HG03521 (cell line): ENCODE data around the gene KCNG3.

Source experiments
- ATAC-seq: cut with Tn5 transposase; IDR thresholded peaks from one replicate; pipeline ENCODE4 v1.9.1; 2021; ENCODE audit warnings: mild to moderate bottlenecking, moderate library complexity; ENCODE audit not compliant: unreplicated experiment

KCNG3 gene

DNA sequence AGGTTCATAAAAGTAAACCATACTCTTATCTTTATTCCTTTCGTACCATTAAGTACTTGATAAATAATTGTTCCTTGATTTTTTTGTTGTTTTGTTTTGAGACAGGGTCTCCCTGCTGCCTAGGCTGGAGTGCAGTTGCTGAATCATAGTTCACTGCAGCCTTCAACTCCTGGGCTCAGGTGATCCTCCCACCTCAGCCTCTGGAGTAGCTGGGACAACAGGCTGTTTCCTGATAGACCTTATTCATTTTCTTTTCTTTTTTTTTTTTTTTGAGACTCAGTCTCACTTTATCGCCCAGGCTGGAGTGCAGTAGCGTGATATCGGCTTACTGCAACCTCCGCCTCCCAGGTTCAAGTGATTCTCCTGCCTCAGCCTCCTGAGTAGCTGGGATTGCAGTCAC is 5.5 kb downstream of the KCNG3 start:
- ATAC-seq, result no peak

- no peak for ATAC-seq
These were observed 7.5 kb downstream of the KCNG3 start for GRCh38 chr2:42486145-42486906.

DNA sequence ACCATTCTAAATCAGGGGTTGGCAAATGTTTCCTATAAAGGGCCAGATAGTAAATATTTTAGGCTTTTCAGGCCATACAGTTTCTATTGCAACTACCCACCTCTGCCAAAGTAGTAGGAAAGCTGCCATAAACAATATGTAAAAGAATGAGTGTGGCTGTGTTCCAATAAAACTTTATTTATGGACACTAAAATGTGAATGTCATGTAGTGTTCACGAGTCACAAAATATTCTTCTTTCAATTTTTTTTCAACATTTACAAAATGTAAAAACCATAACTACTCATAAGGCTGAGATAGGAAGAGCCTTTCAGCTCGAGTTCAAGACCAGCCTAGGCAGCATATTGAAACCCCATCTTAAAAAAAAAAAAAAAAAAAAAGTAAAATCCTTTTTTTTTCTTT is 13.4 kb downstream of the KCNG3 start:
- no peak for ATAC-seq

- no peak for ATAC-seq
These were observed 18.9 kb downstream of the KCNG3 start for GRCh38 chr2:42474765-42475454.

DNA sequence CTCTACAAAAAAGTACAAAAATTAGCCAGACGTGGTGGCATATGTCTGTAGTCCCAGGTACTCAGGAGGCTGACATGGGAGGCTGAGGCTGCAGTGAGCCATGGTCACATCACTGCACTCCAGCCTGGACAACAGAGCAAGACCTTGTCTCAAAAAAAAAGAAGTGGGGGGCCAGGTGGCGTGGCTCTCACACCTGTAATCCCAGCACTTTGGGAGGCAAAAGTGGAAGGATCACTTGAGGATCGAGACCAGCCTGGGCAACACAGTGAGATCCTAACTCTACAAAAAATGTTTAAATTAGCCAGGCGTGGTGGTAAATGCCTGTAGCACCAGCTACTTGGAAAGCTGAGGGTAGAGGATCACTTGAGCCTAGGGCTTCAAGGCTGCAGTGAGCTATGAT is 23.1 kb downstream of the KCNG3 start:
- no peak for ATAC-seq

GRCh38 chr2:42464631-42465030 is 29.2 kb downstream of the KCNG3 start:
- ATAC-seq, result no peak

- ATAC-seq, result no peak
These were observed 30.2 kb downstream of the KCNG3 start for GRCh38 chr2:42463570-42463969.

- ATAC-seq, result no peak
These were observed 34.5 kb downstream of the KCNG3 start for GRCh38 chr2:42459296-42459695.

DNA sequence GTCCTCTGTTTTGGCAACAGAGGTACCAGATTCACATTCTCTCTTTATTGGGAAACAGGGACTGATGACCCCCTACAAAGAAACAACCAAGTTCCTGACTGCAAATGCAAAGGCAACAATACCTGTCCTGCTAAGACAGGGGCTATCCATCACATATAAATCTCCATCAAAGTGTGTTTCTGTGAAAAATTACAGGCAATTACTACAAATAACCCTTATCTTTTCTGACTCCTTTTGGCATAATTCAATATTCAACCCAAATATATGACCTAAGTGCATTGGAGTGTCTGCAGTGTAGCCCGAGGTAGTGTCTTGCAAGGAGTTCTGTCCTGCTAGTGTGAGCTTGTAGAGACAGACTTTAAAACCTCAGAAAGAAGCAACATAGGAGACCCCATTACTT is 35.4 kb downstream of the KCNG3 start:
- ATAC-seq, result no peak

GRCh38 chr2:42457011-42457410 is 36.8 kb downstream of the KCNG3 start:
- no peak for ATAC-seq

GRCh38 chr2:42456126-42456839 is 37.5 kb downstream of the KCNG3 start:
- no peak for ATAC-seq

DNA sequence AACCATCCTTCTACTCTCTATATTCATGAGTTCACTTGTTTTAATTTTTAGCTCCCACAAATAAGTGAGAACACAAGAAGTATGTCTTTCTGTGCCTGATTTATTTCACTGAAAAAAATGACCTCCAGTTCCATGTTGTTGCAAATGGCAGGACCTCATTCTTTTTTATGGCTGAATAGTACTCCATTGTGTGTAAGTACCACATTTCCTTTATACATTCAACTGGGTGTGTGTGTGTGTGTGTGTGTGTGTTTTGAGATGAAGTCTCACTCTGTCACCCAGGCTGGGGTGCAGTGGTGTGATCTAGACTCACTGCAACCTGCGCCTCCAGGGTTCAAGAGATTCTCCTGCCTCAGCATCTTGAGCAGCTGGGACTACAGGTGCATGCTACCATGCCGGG is 41.2 kb downstream of the KCNG3 start:
- no peak for ATAC-seq

DNA sequence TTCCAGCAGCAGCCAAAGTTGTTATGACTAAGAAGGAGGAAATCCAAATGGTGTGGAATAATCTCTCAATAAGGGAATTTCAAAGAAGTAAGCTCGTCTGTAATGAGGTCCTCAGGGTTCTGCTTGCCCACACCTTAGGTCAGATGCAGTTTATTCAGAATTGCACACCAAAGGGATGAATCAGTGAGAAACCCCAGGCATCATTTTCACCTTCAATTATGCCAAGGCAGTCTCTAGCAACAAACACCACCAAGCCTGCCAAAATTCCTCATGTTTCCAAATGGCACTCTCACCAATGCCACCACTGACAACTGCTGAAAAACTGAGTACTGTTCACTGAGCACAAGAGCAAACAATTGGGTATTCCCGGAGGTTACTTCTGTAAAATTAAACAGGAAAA is 43.6 kb downstream of the KCNG3 start:
- ATAC-seq, result no peak

GRCh38 chr2:42449163-42450087 is 44.4 kb downstream of the KCNG3 start:
- ATAC-seq, result no peak

GRCh38 chr2:42448163-42448562 is 45.6 kb downstream of the KCNG3 start:
- no peak for ATAC-seq

GRCh38 chr2:42446503-42447271 is 47.1 kb downstream of the KCNG3 start:
- no peak for ATAC-seq

DNA sequence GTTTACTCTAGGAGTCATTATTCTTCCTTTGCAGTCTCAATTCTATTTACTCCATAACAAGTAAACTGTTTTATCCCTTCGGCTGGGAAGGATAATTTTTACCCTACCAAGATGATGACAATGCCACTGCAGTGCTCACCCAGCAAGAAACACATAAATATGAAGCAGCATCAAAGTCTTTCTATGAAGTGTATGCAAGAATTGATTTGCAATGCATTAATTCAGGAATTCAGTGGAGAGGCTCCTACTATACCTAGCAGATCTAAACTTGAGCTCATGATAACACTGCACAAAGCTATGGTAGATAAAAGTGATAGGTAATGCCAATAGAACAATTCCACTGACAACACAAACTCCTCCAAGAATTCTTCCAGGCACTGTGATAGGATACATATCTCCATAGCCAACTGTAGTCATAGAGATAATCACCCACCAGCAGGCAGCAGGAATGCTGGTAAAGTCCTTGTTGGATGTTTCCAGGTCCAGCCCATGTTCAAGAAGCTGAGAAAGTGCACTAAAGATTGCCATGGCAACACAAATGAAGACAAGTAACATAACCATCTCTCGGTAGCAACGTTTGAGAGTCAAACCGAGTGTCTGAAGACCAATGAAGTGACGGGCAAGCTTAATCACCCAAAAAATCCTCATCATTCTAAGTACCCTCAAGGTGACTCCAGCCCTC is 49.9 kb downstream of the KCNG3 start:
- ATAC-seq, result no peak

DNA sequence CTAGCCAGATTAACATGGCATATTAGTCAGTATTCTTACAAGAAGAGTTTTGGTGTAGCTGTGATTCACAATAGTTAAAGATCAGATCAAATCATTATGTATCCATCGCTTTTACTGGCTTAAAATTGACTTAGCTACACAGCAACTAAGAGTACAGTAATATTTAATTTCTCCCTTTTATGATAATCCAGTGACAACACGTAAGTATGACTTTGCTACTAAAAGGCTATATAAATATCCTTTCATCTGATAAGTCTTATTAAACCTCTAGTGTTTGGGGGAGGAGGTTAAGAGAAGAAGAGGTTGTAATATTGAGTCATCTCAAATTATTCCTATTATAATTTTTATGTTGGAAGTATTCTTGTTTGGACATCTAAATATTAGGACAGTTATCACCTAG is 51.0 kb downstream of the KCNG3 start:
- ATAC-seq, result no peak

DNA sequence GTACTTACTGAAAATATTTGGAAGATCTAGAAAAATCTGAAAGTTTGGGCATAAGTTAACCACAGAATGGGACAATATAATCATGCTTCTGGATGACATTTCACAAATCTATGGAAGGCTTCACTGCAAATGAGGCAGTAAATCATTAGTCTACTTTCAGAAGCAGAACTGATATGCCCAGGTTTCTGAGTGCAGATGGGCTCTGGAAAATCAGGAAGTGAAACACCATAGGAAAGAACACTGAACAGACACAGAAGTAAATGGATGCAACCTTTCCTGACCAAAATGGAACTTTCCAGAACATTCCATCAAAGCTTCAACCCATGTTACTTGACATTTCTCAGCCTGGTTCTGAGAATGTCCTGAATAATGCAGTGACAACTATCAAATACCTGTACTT is 55.1 kb downstream of the KCNG3 start:
- no peak for ATAC-seq

GRCh38 chr2:42436370-42436769 is 57.4 kb downstream of the KCNG3 start:
- no peak for ATAC-seq
